ENCODE measurements around the gene DBX1.
A peak's percentile ranks its signal among the peaks of the same experiment; 100 is the strongest.
"Not testable (repeated sequence)": the region's sequence is repeated elsewhere in the genome, so short reads cannot be mapped to it uniquely, and the experiment has no call there.

DBX1 gene

GRCh38 chr11:20161923-20162744 is 1.9 kb upstream of the DBX1 start:
- DNase-seq (ENCODE audit: low read depth in 2 of 3, low spot score in 1 of 3): no peak

- no peak for DNase-seq (ENCODE audit: low read depth in 2 of 3, low spot score in 1 of 3)
These were observed 1.1 kb upstream of the DBX1 start for GRCh38 chr11:20161230-20161918.

- DNase-seq (ENCODE audit: low read depth in 2 of 3, low spot score in 1 of 3): no peak
These were observed 551 bp downstream of the DBX1 start for GRCh38 chr11:20159466-20160381.

GRCh38 chr11:20158597-20159257 is 1.5 kb downstream of the DBX1 start:
- no peak for DNase-seq (ENCODE audit: low read depth in 2 of 3, low spot score in 1 of 3)

GRCh38 chr11:20157728-20158127 is 2.5 kb downstream of the DBX1 start:
- no peak for DNase-seq (ENCODE audit: low read depth in 2 of 3, low spot score in 1 of 3)

GRCh38 chr11:20156876-20157613 is 3.2 kb downstream of the DBX1 start:
- no peak for DNase-seq (ENCODE audit: low read depth in 2 of 3, low spot score in 1 of 3)

- DNase-seq (ENCODE audit: low read depth in 2 of 3, low spot score in 1 of 3): peak in 1 of 3 donors; percentile 17
These were observed 3.9 kb downstream of the DBX1 start for GRCh38 chr11:20156280-20156875.

- DNase-seq (ENCODE audit: low read depth in 2 of 3, low spot score in 1 of 3): no peak
These were observed 4.5 kb downstream of the DBX1 start for GRCh38 chr11:20155683-20156279.

- DNase-seq (ENCODE audit: low read depth in 2 of 3, low spot score in 1 of 3): no peak
These were observed 5.9 kb downstream of the DBX1 start for GRCh38 chr11:20154381-20154780.

- DNase-seq (ENCODE audit: low read depth in 2 of 3, low spot score in 1 of 3): no peak
These were observed 21.6 kb downstream of the DBX1 start for GRCh38 chr11:20138707-20139106.

GRCh38 chr11:20137637-20138036 is 22.6 kb downstream of the DBX1 start:
- DNase-seq (ENCODE audit: low read depth in 2 of 3, low spot score in 1 of 3): no peak

GRCh38 chr11:20134991-20135736 is 25.1 kb downstream of the DBX1 start:
- DNase-seq (ENCODE audit: low read depth in 2 of 3, low spot score in 1 of 3): no peak

- DNase-seq (ENCODE audit: low read depth in 2 of 3, low spot score in 1 of 3): no peak
These were observed 27.6 kb downstream of the DBX1 start for GRCh38 chr11:20132667-20133039.

GRCh38 chr11:20131788-20132666 is 28.2 kb downstream of the DBX1 start:
- DNase-seq (ENCODE audit: low read depth in 2 of 3, low spot score in 1 of 3): peak in 2 of 3 donors; percentile 37 to 48

- DNase-seq (ENCODE audit: low read depth in 2 of 3, low spot score in 1 of 3): no peak
These were observed 30.6 kb downstream of the DBX1 start for GRCh38 chr11:20129665-20130064.

- DNase-seq (ENCODE audit: low read depth in 2 of 3, low spot score in 1 of 3): not testable (repeated sequence)
These were observed 31.8 kb downstream of the DBX1 start for GRCh38 chr11:20128528-20128825.

GRCh38 chr11:20127671-20128527 is 32.4 kb downstream of the DBX1 start:
- DNase-seq (ENCODE audit: low read depth in 2 of 3, low spot score in 1 of 3): peak; percentile 50 to 70 (median 69)
